ENCODE measurements around the gene NRTN.

DNA sequence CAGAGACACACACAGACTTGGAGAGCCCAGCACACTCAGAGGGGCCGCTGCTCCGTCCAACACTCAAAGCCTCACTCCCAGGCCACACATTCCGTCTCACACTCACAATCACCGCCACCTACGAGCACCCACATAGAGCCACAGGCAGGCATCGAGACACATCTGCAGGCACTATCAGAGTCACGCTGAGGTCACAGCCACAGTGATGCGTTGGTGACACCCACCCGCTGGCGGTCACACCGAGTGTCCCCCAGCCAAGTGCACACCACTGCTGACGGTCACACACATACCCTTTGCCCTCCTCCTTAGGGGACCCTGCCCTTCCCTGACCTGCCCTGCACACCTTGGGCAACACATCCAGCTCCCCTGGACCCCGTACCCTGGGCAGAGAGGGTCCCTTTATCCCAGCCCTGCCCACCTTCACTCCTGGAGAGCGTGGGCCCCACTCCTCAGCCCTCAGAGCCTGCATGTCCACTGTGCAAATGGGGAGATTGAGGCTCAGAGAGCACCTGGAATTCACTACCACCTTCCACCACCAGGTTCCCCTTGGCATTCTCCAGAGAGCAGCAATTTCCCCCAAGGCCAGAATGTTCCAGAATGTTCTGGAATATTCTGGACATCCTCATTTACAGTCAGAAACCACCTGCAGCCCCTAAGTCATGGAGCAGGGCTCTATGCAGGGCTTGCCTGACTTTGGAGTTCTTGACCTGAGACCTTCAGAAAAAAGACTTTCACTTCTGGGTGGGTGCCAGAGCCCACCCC, 60.0 kb downstream of the NRTN start:
- TF ChIP-seq CTCF (IDR thresholded peaks at IDR 0.05) (peak in 1 of 3 experiments; percentile 9), POLR2AphosphoS5 (IDR thresholded peaks at IDR 0.05) (no peak), POLR2A (IDR thresholded peaks at IDR 0.05; ENCODE audit: low read depth) (no peak), EP300 (IDR thresholded peaks at IDR 0.05) (no peak)
